ENCODE results near the gene ACACA.

The ACACA gene

DNA sequence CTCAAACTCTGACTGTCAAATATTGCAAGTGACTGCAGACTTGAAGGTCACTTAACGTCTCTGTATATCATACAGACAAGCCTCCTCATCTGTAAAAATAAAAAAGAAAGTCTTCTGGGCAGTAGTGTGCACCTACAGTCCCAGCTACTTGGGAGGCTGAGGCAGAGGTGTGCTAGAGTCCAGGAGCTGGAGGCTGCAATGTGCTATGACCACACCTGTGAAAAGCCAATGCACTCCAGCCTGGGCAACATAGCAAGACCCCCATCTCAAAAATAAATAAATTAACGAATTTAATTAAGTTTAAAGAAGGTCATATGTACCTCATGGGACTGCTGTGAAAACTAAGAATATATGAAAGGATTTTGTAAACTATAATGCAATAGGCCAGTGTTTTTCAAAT lies 65.8 kb downstream of the ACACA start:
- DNase-seq = no peak

DNA sequence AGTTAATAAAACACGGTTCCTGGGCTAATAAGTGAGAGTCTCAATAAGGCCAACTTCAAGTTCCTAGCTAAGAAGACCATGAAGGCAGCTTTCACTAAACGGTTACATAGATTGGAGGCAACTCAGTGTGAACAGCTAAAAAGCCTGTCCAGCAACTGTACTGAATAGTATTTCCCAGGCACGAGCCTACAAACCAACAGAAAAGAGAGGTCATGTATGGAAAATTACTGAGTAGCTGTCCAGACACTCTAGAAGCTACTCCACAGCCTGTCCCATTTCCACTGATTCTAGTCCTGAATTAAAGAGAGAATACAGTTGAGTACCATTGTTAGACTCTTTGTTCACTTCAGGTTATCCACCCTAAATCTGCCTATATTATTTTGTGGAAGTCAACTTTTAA lies 67.3 kb downstream of the ACACA start:
- DNase-seq = no peak

DNA sequence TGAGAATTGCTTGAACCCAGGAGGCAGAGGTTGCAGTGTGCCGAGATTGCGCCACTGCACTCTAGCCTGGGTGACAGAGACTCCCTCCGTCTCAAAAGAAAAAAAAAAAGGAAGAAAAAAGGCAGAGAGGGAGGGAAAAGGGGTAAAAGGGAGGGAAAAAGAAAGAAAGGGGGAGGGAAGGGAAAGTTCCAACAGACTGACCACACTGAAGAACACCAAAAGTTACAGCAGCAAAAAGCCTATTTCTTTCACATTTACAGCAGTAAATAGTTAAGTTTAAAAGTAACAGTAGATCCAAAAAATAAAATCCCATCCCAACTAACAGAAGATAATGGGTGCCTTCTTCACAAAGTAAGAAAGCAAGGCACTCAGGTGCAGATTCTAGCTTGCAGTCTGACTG lies 67.8 kb downstream of the ACACA start:
- DNase-seq = no peak

DNA sequence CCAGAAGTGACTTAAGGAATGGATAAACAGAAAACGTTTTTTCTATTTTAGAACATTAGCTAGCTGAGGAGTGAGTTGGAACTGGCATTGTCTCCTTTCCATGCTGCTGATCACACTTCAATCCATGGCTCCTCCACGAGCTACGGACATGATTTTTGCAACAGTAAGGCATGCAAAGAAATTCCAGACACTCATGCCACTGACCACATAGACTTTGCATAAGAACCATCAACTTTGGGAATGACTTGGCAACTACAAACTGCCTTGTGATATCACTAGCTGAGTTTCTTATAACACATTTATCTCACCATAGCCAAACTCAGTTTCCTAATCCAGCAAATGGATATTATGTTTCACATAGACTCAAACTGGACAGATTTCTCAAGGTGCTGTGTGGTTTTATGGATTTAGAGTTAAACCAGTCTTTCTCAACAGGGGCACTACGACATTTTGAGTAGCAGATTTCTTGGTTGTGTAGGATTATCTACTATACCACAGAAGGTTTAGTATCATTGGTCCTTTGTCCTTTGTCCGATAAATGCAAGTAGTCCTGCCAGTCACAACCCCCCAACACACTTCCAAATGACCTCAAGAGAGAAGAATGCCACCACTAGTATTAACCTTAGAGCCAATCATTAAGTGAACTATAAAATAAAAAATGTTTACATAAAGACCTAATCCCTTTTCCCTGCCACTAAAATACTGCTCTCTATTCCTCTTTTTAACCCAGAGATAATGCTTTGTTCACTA lies 79.1 kb downstream of the ACACA start:
- DNase-seq = no peak

DNA sequence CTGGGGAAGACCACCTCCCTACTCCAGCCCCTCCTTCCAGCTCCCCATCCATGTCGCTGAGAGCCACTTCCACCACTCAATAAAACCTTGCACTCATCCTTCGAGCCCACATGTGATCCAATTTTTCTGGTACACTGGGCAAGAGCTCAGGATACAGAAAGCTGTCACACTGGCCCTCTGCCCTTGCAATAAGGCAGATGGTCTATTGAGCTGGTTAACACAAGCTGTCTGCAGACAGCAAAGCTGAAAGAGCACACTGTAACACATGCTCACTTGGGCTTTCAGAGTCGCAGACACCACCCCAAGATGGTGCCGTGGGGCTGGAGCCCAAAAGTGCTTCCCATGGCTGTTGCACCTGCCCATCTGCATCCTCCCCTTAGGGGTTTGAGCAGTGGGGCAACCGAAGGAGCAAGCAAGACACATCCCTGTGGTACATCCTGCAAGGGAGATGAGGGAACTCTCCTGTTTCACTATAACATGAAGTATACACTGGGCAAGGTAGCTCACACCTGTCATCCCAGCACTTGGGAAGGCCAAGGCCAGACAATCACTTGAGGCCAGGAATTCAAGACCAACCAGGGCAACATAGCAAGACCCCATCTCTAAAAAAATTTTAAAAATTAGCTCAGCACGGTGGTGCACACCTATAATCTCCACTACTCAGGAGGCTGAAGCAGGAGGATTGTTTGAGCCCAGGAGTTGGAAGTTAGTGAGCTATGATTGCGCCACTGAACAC lies 83.6 kb downstream of the ACACA start:
- DNase-seq = peak; percentile 60 to 80

DNA sequence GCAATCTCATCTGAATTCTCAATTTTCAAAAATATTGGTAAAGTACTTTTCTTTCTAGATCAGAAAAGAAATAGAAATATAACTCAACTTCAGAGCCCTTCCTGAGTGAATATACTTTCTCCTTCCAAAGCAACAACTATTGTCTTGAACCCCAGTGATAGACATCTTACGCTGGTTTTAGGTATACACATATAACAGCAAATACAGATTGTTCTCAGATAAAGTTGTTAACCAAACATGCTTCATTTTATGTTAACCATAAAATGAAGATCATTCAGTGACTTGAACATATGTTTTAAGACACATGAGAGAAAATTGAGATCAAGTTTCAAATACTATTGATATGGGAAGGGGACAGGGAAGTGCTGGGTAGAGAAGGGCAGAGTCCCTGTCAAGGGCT lies 84.5 kb downstream of the ACACA start:
- no peak for DNase-seq

DNA sequence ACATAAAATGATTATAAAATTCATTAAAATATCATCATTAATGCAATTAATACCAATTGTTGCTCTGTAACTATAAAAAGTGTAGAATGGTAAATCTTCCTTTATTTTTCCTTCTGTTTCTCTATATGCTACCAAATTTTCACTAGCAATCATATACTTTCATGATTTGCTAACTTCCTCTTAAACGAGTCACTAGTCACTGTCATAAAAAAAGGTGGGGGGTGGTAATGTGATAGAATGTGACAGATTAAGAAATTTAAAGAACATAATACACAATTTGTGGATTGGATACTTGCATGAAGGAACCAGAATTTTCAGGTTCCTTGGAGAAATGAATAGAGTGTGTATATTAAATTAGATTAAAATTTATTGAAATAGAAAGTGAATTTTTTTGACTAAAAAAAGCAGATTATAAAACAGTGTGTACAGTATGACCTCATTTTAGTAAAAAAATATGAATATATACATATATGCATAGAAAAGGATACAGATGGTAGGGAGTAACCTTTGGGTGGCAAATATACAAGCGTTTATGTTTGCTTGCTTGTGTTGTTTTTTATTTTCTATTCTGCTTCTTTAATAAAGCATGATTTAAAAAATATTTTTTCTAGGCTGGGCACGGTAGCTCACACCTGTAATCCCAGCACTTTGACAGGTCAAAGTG lies 87.6 kb downstream of the ACACA start:
- DNase-seq = no peak

DNA sequence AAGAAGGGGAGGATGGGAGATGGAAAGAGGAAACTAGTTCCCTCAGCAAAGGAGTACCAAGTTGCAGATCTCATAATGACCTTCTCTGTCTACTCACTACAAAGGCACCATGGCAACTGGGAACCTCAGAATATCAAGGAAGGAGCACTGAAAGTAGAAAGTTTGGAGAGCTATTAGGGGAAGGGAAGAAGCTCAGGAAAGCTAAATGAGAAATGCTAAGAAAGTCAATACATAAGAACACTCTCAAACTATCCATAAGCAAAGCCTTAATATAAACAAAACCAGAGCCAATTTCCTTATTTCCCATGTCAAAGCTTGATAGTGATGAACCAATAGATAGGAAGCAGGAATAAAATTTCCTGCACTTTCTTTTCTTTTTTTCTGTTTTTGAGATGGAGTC lies 88.8 kb downstream of the ACACA start:
- no peak for DNase-seq

DNA sequence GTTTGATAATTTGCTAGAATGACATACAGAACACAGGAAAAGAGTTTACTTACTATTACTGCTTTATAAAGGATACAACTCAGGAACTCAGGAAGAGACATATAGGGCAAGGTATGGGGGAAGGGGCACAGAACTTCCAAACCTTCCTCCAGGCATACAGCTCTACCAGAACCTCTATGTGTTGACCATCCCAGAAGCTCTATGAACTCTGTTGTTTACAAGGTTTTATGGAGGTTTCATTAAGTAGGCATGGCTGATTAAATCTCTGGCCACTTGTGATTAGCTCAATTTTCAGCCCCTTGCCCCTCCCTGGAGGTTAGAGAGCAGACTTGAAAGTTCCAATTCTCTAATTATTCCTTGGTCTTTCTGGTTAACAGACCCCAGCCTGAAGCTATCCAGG lies 91.0 kb downstream of the ACACA start:
- no peak for DNase-seq

DNA sequence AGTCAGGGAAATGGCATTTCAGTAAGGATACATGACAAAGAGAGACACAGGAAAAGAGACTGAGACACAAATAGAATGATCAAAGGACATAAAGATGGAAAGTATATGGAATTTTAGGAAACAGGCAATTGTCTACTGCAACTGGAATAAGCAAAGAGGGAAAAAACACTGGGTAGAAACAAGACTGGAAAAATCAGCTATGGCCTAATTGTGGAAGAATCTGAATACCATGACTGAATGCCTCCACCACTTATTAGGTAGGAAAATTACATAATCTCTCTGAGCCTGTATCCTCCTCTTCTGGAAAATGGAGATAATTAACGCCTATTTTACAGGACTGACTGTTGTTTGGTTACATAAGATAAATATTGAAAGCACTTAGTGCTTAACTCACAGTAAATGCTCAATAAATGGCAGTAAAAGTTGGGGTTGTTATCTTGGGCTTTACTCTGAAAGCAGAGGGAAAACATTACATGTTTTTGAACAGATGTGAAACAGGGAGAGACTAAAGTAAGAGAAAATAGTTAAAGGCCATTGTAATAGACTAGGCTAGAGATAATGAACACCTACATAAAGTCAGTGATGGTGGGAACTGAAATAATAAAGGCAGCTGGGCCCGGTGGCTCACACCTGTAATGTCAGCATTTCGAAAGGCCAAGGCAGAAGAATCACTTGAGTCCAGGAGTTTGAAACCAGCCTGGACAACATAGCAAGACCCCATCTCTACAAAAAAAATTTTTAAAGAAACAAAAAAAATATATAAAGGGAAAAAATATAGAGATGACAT lies 94.3 kb downstream of the ACACA start:
- no peak for DNase-seq

DNA sequence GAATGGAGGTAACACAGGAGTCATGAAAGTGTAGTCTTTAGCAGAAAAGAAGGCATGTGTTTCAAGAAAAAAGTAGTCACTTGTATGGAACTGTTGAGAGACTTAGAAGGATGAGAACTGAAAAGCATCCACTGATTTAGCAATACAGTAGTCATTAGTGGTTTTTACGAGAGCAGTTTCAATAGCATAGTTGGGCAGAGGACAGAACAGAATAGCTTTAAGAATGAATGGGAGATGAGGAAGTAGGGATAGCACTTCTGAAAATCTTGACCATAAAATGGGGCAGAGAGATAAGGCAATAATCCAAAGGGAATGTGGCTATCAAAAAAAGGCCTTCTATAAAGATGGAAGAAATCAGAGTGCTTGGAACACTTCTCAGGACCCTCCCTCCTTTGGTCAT lies 95.7 kb downstream of the ACACA start:
- DNase-seq = no peak

DNA sequence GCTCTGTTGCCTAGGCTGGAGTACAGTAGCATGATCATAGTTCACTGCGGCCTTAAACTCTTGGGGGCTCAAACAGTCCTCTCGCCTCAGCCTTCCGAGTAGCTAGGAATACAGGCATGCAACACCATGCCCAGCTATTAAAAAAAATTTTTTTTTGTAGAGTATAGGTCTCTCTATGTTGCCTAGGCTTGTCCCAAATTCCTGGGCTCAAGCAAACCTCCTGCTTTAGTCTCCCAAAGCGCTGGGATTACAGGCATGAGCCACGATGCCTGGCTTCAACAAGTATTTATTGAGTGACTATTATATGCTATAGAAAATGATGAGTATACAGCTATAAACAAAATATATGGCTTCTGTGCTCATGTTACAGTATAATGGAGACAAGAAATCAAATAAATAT lies 97.6 kb downstream of the ACACA start:
- DNase-seq = no peak

DNA sequence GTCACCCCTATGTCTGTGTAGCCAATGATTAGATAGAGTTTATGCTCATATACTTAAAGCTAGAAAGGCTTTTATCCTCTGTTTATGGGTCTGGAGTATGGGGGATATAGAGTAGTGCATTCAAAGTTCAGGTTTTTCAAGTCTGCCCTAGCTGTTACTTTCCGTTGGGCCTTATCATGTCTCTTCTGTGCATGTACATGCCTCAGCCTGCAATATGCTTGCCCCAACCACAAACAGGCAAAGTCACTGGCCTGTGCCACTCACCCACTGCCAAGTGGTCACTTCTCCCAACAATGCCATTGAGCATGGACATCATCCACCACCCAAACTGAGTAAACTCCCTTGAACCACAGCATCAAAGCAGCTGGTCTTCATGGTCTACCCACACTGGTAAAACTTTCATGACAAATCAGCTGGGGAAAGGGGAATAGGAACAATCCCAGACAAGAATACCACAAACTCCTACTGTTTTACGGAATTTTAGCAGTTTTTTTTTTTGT lies 101.2 kb downstream of the ACACA start:
- DNase-seq = no peak

DNA sequence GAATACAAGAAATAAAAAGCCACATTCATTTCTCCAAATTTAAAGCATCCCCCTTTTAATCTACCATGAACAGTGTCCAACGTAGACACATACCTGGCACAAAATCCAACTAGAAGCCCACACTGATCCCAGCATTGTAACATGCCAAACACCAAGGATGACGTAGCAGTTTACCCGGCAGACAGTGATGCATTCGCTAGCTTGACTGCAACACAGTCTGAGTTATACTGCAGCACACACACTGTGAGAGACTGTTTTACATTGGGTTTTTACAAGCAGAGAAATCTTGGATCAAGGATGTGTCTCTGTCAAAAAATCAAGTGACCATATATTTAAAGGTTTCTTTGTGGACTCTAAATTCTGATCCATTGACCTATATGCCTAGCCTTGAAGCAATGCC lies 105.3 kb downstream of the ACACA start:
- DNase-seq = no peak

DNA sequence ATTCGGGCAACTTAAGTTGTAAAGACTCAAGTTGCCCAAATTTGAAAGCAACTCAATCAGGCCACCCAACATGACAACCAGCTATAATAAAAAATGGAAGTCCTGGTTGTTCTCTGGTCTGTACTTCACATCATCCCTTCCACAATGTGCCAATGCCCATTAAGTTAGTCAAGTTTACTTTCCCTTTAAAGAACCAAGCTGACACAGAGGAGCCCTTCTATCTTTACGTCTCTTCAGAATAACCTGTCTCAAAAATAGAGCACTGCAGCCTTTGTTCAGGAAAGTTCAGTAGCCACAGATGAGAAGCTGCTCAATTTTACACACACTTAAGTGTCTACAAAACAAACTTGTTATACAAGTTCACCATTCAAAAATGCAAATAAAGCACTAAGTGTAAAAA lies 106.0 kb downstream of the ACACA start:
- no peak for DNase-seq

DNA sequence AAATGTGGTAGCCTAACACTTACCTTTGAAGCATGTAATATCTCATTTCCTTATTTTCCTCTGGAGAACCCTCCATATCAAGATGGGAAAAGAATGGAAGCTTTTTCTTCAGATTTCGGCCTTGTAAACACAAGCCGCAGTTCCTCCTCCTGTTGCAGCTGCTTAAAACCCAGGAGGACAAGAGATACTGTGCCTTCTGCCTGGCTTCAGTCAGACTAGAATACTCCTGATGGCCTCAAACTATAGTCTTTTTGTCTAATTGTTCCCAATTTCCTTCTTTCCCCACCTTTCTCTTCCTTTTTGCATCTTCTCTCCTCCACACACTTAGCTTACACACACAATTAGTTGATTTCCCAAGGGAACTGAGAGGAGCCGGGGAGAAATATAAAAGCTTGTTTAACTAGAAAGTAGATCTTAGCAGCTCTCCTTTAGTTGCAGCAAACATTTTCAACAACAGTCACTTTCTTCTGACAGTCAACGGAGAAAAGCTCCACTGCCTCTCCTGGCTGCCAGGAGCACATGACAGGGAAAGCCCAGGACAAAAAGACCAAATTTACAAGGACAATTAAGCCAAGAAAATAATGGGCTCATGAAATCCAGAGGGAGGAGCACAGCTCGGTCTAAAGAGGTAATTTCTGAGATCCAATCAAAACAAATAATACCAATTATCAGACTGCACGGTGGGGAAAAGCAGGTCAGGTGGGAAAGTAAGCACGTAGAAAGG lies 107.2 kb downstream of the ACACA start:
- DNase-seq = no peak

DNA sequence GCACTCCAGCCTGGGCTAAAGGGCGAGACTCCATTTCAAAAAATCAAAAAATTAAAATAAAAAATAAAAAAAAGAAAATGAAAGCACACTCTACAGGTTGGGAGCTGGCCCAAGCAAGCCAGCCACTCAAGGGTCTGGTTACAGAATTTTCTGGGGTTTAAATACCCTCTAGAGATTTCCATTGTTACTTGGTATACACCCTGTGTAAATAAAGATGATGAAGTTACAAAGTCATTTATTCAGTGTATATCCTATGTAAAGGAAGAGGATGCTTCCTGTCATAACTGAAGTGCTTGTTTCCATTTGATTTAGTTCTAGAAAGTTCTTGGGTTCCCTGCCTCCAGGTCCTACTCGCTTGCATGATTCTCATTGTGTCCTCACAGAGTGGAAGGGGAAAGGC lies 110.7 kb downstream of the ACACA start:
- no peak for DNase-seq

DNA sequence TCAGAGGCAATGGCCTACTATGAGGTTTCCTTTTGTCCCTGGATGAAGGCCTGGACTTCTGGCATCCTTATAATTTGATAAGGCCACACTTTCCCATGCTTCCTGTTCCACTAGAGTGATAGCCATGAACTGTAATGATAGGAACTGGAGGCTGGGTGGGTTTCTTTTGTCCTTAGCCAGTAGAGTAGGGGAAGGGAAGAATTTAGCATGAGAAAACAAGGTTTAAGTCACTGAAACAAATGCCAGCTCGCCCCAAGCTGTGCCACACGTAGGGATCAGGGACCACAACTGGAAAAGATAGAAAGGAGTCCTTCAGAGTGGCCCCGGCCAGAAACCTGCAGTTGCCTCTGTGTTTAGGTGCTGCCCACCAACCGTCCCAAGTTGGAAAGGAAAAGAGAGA lies 111.7 kb downstream of the ACACA start:
- DNase-seq = no peak

DNA sequence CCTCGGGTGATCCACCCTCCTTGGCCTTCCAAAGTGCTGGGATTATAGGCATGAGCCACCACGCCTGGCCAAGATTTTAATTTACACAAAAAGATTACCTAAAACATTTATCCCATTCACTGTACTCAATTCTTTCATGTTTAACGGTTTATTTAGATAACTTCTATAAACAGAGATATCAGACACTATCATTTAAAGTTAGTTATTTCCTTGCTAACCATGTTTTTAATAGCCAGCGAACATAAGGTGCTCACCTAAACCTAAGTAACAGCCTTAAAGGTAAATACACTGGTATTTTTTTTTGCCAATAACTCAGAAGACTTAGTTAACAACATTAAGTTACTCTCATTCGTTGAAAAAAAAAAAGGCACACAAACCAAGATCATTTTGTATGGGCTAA lies 112.9 kb downstream of the ACACA start:
- no peak for DNase-seq

DNA sequence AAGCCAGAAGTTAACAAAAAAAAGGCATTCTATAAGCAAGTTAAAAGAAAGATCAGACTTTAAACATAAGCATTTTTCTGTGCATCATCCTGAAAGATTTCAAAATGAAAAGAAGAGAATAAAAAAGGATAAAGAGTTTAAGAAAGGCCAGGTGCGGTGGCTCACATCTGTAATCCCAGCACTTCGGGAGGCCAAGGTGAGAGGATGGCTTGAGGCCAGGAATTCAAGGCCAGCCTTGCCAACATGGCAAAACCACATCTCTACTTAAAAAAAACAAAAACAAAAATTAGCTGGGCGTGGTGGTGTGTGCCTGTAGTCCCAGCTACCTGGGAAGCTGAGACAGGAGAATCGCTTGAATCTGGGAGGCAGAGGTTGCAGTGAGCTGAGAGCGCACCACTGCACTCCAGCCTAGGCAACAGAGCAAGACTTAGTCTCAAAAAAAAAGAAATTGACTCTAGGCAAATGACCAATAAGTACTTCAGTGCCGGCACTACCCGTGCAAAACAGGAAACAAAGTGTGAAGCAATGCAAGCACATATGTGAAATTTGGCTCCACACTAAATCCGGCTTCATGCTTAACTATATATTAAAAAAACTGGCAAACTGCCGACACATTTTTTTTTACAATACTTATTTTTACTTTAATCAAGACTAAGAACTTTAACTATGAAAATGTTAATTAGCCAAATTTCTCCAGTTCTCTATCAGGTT lies 114.1 kb downstream of the ACACA start:
- DNase-seq = no peak

DNA sequence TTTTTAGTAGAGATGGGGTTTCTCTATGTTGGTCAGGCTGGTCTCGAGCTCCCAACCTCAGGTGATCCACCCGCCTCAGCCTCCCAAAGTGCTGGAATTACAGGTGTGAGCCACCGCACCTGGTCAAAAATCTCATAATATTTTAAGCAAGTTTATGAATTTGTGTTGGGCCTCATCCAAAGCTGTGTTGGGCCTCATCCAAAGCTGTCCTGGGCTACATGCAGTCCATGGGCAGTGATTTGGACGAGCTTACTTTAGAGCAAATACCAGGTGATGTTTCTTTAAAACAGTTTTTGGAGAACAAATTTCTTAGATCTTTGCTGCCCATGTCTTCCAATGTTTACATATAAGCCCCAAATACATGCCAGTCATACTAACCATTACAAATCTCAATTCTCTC lies 115.3 kb downstream of the ACACA start:
- no peak for DNase-seq

DNA sequence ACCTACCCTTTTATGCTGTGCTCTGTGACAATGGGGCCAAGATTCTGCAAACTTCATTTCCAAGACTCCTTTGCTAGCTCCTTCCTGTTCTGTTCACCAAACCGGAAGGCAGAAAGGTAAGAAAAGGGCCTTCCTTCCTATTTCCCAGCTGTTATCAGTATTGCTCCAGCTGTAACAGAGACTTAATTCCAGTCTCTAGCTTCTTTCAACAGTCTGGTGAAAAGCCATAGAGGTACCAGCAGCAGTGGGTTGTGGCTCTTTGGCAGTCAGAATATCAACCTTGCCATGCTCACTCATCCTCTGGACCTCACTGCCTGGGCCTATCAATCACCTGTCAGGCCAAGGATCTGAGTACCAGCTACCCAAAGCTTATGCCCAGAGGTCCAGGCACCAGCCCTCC lies 120.2 kb downstream of the ACACA start:
- DNase-seq = no peak

All from NCI-H446 (cell line).